ENCODE results near the gene CHD1L.

DNA sequence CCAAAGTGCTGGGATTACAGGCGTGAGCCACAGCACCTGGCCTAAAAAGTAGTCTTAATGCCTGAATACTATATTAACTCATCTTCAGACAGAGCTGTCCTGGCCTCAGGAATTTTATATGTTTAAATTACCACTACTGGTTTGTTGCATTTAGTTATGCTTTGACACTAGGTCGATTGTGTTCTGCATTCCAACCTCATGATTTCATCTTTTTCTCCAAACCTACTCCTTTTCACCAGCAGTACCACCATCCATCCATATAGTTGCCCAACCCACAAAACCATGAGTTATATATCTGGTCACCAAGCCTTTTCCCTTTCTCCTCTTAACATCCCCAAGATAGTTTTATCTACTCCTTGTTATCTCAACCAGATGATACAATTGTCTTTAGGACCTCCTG, 39.9 kb upstream of the CHD1L start:
- TF ChIP-seq, protein P1, sequence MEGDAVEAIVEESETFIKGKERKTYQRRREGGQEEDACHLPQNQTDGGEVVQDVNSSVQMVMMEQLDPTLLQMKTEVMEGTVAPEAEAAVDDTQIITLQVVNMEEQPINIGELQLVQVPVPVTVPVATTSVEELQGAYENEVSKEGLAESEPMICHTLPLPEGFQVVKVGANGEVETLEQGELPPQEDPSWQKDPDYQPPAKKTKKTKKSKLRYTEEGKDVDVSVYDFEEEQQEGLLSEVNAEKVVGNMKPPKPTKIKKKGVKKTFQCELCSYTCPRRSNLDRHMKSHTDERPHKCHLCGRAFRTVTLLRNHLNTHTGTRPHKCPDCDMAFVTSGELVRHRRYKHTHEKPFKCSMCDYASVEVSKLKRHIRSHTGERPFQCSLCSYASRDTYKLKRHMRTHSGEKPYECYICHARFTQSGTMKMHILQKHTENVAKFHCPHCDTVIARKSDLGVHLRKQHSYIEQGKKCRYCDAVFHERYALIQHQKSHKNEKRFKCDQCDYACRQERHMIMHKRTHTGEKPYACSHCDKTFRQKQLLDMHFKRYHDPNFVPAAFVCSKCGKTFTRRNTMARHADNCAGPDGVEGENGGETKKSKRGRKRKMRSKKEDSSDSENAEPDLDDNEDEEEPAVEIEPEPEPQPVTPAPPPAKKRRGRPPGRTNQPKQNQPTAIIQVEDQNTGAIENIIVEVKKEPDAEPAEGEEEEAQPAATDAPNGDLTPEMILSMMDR (IDR thresholded peaks at IDR 0.05; ENCODE audit: low read depth, low read length, poor library complexity, severe bottlenecking) = no peak
- TF ChIP-seq EZH2phosphoT487 (IDR thresholded peaks at IDR 0.05; ENCODE audit: borderline replicate concordance, low read length) = no peak

Measured in DOHH2 (cell line).